UCSD-AML1 (cell line): Measurements from ENCODE around the gene TRMT2A.
"Not testable (repeated sequence)": the region's sequence is repeated elsewhere in the genome, so short reads cannot be mapped to it uniquely, and the experiment has no call there.

Experiments
- DNase-seq: peaks from one replicate; lab custom pipeline; 2025; ENCODE audit not compliant: unreplicated experiment; lab: John Stamatoyannopoulos, UW

TRMT2A gene

GRCh38 chr22:20116951-20117632 lies at the start of gene TRMT2A:
Gene TRMT2A (minus strand): TSS chr22:20117226. CDS start chr22:20116906, 320 bp downstream.
- peak; percentile 99 for DNase-seq

- no peak for DNase-seq
Observed at GRCh38 chr22:20166703-20167102, 49.7 kb upstream of the TRMT2A start.

GRCh38 chr22:20165913-20166312 lies 48.9 kb upstream of the TRMT2A start:
- no peak for DNase-seq

- DNase-seq: no peak
Observed at GRCh38 chr22:20165421-20165820, 48.4 kb upstream of the TRMT2A start.

- no peak for DNase-seq
Observed at GRCh38 chr22:20164863-20165262, 47.8 kb upstream of the TRMT2A start.

GRCh38 chr22:20160041-20160440 lies 43.0 kb upstream of the TRMT2A start:
- no peak for DNase-seq

- not testable (repeated sequence) for DNase-seq
Observed at GRCh38 chr22:20159531-20159930, 42.5 kb upstream of the TRMT2A start.

GRCh38 chr22:20159076-20159475 lies 42.0 kb upstream of the TRMT2A start:
- peak; percentile 79 for DNase-seq

GRCh38 chr22:20158391-20159036 lies 41.5 kb upstream of the TRMT2A start:
- no peak for DNase-seq

- no peak for DNase-seq
Observed at GRCh38 chr22:20157430-20158183, 40.6 kb upstream of the TRMT2A start.

GRCh38 chr22:20156611-20157429 lies 39.8 kb upstream of the TRMT2A start:
- peak; percentile 79 for DNase-seq

GRCh38 chr22:20156042-20156389 lies 39.0 kb upstream of the TRMT2A start:
- no peak for DNase-seq

GRCh38 chr22:20155330-20156041 lies 38.5 kb upstream of the TRMT2A start:
- peak; percentile 82 for DNase-seq

GRCh38 chr22:20154602-20155187 lies 37.7 kb upstream of the TRMT2A start:
- peak; percentile 50 for DNase-seq

GRCh38 chr22:20153945-20154344 lies 36.9 kb upstream of the TRMT2A start:
- DNase-seq: no peak

GRCh38 chr22:20152464-20152890 lies 35.5 kb upstream of the TRMT2A start:
- DNase-seq: no peak

GRCh38 chr22:20151276-20151588 lies 34.2 kb upstream of the TRMT2A start:
- DNase-seq: no peak

- no peak for DNase-seq
Observed at GRCh38 chr22:20150381-20151275, 33.6 kb upstream of the TRMT2A start, which contains the start of gene CCDC188. Gene CCDC188 (minus strand): TSS chr22:20151055. CDS start chr22:20150986, 69 bp downstream.
